Fibroblast of the aortic adventitia (primary cell): ENCODE measurements around the gene TBX3. TPM values are rescaled to one million over a fixed set of nuclear protein-coding genes. Genes with fewer than 3 reads are reported as not detected.

Source experiments
- DNase-seq: peaks from one replicate; pipeline ENCODE4 v3.0.0-alpha.2; 2010; ENCODE audit warnings: low read depth
- H3K4me3 ChIP-seq: 2 replicates; pipeline ENCODE4 v1.5.1; 2011; ENCODE audit warnings: low read depth, mild to moderate bottlenecking, control low read depth, low read length, moderate library complexity
- CTCF ChIP-seq: IDR thresholded peaks from 2 replicates; pipeline ENCODE4 v1.5.1; 2011; ENCODE audit warnings: mild to moderate bottlenecking, low read length, control low read depth, inconsistent platforms; ENCODE audit not compliant: insufficient read depth
- total RNA-seq: library from RNA; depleted of rRNA; stranded (reverse); fragments of >200 nt; gene quantifications from 2 replicates; pipeline ENCODE4 v1.2.3, GENCODE V29; 2012; ENCODE audit warnings: low replicate concordance

The TBX3 gene
- total RNA-seq, 1 donor: 5.7 TPM

- H3K4me3 ChIP-seq: no peak overlapping the region
- no peak for TF ChIP-seq CTCF
- no peak for DNase-seq
Measured at GRCh38 chr12:114687802-114688201, 3.8 kb upstream of the TBX3 start.

- no peak for DNase-seq
- no peak for TF ChIP-seq CTCF
- H3K4me3 ChIP-seq: no peak overlapping the region
Measured at GRCh38 chr12:114686773-114687500, 3.0 kb upstream of the TBX3 start.

- H3K4me3 ChIP-seq: no peak overlapping the region
Measured at GRCh38 chr12:114686426-114686772, 2.4 kb upstream of the TBX3 start.

GRCh38 chr12:114685869-114686268 lies 1.9 kb upstream of the TBX3 start:
- no peak for TF ChIP-seq CTCF
- H3K4me3 ChIP-seq: no peak overlapping the region
- no peak for DNase-seq

More at GRCh38 chr12:114686426-114686772, 2.4 kb upstream of the TBX3 start:
- no peak for TF ChIP-seq CTCF
- no peak for DNase-seq

- no peak for TF ChIP-seq CTCF
- DNase-seq: no peak
- H3K4me3 ChIP-seq: peak overlapping the region; percentile 86
Measured at GRCh38 chr12:114685320-114685781, 1.4 kb upstream of the TBX3 start.

- H3K4me3 ChIP-seq: peak overlapping the region; percentile 86
- TF ChIP-seq CTCF: no peak
- DNase-seq: no peak
Measured at GRCh38 chr12:114684870-114685273, 897 bp upstream of the TBX3 start.

- H3K4me3 ChIP-seq: peak overlapping the region; percentile 86
- no peak for DNase-seq
- TF ChIP-seq CTCF: no peak
Measured at GRCh38 chr12:114683709-114684097, 272 bp downstream of the TBX3 start.
